ENCODE data around the gene MRPS16.

DNA sequence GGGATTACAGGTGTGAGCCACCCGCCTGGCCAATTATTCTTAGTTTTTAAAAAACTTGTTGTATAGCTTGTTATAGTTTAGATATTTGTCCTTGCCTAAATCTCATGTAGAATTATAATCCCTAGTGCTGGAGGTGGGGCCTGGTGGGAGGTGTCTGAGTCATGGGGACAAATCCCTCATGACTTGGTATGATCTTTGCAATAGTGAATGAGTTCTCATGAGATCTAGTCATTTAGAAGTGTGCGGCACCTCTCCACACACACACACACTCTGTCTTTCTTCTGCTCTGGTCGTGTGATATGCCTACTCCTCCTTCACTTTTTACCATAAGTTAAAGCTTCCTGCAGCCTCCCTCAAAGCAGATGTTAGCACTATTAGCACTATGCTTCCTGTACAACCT, 47.4 kb downstream of the MRPS16 start:
- TF ChIP-seq, protein P1, sequence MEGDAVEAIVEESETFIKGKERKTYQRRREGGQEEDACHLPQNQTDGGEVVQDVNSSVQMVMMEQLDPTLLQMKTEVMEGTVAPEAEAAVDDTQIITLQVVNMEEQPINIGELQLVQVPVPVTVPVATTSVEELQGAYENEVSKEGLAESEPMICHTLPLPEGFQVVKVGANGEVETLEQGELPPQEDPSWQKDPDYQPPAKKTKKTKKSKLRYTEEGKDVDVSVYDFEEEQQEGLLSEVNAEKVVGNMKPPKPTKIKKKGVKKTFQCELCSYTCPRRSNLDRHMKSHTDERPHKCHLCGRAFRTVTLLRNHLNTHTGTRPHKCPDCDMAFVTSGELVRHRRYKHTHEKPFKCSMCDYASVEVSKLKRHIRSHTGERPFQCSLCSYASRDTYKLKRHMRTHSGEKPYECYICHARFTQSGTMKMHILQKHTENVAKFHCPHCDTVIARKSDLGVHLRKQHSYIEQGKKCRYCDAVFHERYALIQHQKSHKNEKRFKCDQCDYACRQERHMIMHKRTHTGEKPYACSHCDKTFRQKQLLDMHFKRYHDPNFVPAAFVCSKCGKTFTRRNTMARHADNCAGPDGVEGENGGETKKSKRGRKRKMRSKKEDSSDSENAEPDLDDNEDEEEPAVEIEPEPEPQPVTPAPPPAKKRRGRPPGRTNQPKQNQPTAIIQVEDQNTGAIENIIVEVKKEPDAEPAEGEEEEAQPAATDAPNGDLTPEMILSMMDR (IDR thresholded peaks at IDR 0.05): no peak
- no peak for TF ChIP-seq POLR2A (IDR thresholded peaks at IDR 0.05)

Data from prostate gland (tissue), 2 donors.